ENCODE data around the gene MYBPHL. TPM values are rescaled to one million over a fixed set of nuclear protein-coding genes. Genes with fewer than 3 reads are reported as not detected.

The MYBPHL gene
- total and polyA plus RNA-seq, 2 experiments from 2014 or later: 3.6 to 7.4 TPM

GRCh38 chr1:109281680-109282496 lies 24.9 kb downstream of the MYBPHL start:
- Histone ChIP-seq H3K9me3 (ENCODE audit: low read depth) (no peaks in the 10 kb centered on the region), H2AFZ (peak overlapping the region; percentile 19), H3K4me2 (peak overlapping the region; percentile 76), H3K27ac (no peak overlapping the region), H3K9me2 (replicated peaks; ENCODE audit: insufficient read depth) (no peaks in the 10 kb centered on the region), H3K79me2 (peaks cover 14% of the 10 kb centered on the region), H3K27me3 (no peaks in the 10 kb centered on the region), H4K20me1 (ENCODE audit: insufficient read depth, poor library complexity, severe bottlenecking) (no peaks in the 10 kb centered on the region), H3K36me3 (replicated peaks; ENCODE audit: insufficient read depth, low read depth) (no peaks in the 10 kb centered on the region), H3K4me1 (ENCODE audit: insufficient read depth) (peaks cover 8% of the 10 kb centered on the region), H3K4me3 (peak overlapping the region; percentile 27)
- TF ChIP-seq CTCF (IDR thresholded peaks at IDR 0.05; ENCODE audit: poor library complexity) (no peak), EZH2phosphoT487 (IDR thresholded peaks at IDR 0.05; ENCODE audit: low read depth, severe bottlenecking, unreplicated experiment) (no peak), EZH2 (IDR thresholded peaks at IDR 0.05; ENCODE audit: borderline replicate concordance) (no peak)
- WGBS (ENCODE audit: low lambda C conversion rate, missing lambda C conversion rate): 72% methylated on average over 28 of the region's 28 CpGs
- DNase-seq (ENCODE audit: low spot score): no peak

GRCh38 chr1:109280862-109281261 lies 25.9 kb downstream of the MYBPHL start:
- Histone ChIP-seq H4K20me1 (ENCODE audit: insufficient read depth, poor library complexity, severe bottlenecking) (no peaks in the 10 kb centered on the region), H3K27ac (no peak overlapping the region), H3K9me2 (replicated peaks; ENCODE audit: insufficient read depth) (no peaks in the 10 kb centered on the region), H3K4me2 (no peak overlapping the region), H3K4me1 (ENCODE audit: insufficient read depth) (peaks cover 10% of the 10 kb centered on the region), H2AFZ (no peak overlapping the region), H3K4me3 (no peak overlapping the region), H3K36me3 (replicated peaks; ENCODE audit: insufficient read depth, low read depth) (no peaks in the 10 kb centered on the region), H3K79me2 (peaks cover 14% of the 10 kb centered on the region), H3K9me3 (ENCODE audit: low read depth) (no peaks in the 10 kb centered on the region), H3K27me3 (no peaks in the 10 kb centered on the region)
- TF ChIP-seq EZH2phosphoT487 (IDR thresholded peaks at IDR 0.05; ENCODE audit: low read depth, severe bottlenecking, unreplicated experiment) (no peak), CTCF (IDR thresholded peaks at IDR 0.05; ENCODE audit: poor library complexity) (no peak), EZH2 (IDR thresholded peaks at IDR 0.05; ENCODE audit: borderline replicate concordance) (no peak)
- WGBS (ENCODE audit: low lambda C conversion rate, missing lambda C conversion rate): 97% methylated on average over 12 of the region's 12 CpGs
- DNase-seq (ENCODE audit: low spot score): no peak

- peaks cover 21% of the 10 kb centered on the region for H3K4me1 ChIP-seq (ENCODE audit: insufficient read depth)
- H3K4me3 ChIP-seq: no peak overlapping the region
- H3K36me3 ChIP-seq (replicated peaks; ENCODE audit: insufficient read depth, low read depth): no peaks in the 10 kb centered on the region
- no peaks in the 10 kb centered on the region for H3K9me3 ChIP-seq (ENCODE audit: low read depth)
- peaks cover 14% of the 10 kb centered on the region for H3K79me2 ChIP-seq
- no peaks in the 10 kb centered on the region for H4K20me1 ChIP-seq (ENCODE audit: insufficient read depth, poor library complexity, severe bottlenecking)
- DNase-seq (ENCODE audit: low spot score): no peak
- no peak for TF ChIP-seq EZH2phosphoT487 (IDR thresholded peaks at IDR 0.05; ENCODE audit: low read depth, severe bottlenecking, unreplicated experiment)
- TF ChIP-seq CTCF (IDR thresholded peaks at IDR 0.05; ENCODE audit: poor library complexity): no peak
- TF ChIP-seq EZH2 (IDR thresholded peaks at IDR 0.05; ENCODE audit: borderline replicate concordance): no peak
- no peak overlapping the region for H3K4me2 ChIP-seq
- no peak overlapping the region for H3K27ac ChIP-seq
- H2AFZ ChIP-seq: no peak overlapping the region
- no peaks in the 10 kb centered on the region for H3K9me2 ChIP-seq (replicated peaks; ENCODE audit: insufficient read depth)
- no peaks in the 10 kb centered on the region for H3K27me3 ChIP-seq
- whole genome bisulfite sequencing (ENCODE audit: low lambda C conversion rate, missing lambda C conversion rate): 97% methylated on average over 5 of the region's 5 CpGs
These were observed 27.1 kb downstream of the MYBPHL start for GRCh38 chr1:109279615-109280278.

Data from hepatocyte (in vitro differentiated cells).